HCT116 (cell line): ENCODE results near the gene SMURF1. TPM values are rescaled to one million over a fixed set of nuclear protein-coding genes. Genes with fewer than 3 reads are reported as not detected.

Source experiments
- ATAC-seq: fragments of 200-7000 bp; cut with Tn5 transposase; 2 replicates; pipeline ENCODE4 v1.9.1; 2020; ENCODE audit warnings: mild to moderate bottlenecking, moderate library complexity
- BruUV-seq: library from RNA; stranded (reverse); fragments of 400-500 nt; replicated peaks from 2 replicates; lab custom pipeline; 2021; lab: Mats Ljungman, UMichigan
- CTCF ChIA-PET: fragments of 300-600 bp; sonication (Branson Sonifier 250); formaldehyde crosslinking; loops from one replicate; lab custom pipeline; 2021; ENCODE audit warnings: antibody characterized with exemption; lab: Charles Lee
- POLR2A ChIA-PET: fragments of 300-600, 350-600 bp; sonication (Branson Sonifier 250); formaldehyde crosslinking; loops from one replicate; lab custom pipeline; 2021; ENCODE audit warnings: antibody characterized with exemption; lab: Charles Lee
- RAD21 ChIA-PET, 2 experiments: fragments of 300-600 bp; sonication (Branson Sonifier 250); formaldehyde crosslinking; loops; one replicate each; lab custom pipeline; 2023; ENCODE audit warnings: low total read pairs in 2 of 2; ENCODE audit not compliant: uncharacterized antibody in 2 of 2, unreplicated experiment in 2 of 2, low non-redundant PET in 1 of 2; lab: Charles Lee
- DNase-seq: peaks from one replicate; pipeline ENCODE4 v3.0.0-alpha.2; 2010; ENCODE audit warnings: low read depth, low spot score
- H2AFZ ChIP-seq: fragments of 200-600 bp; shearing (Covaris generic), sonication (generic); 2 replicates; pipeline ENCODE4 v1.6.1; 2017; ENCODE audit warnings: low read depth, mixed run types, mixed read lengths, antibody characterized with exemption, low read length; ENCODE audit not compliant: poor library complexity, severe bottlenecking
- H3K27ac ChIP-seq: 2 replicates; pipeline ENCODE4 v1.5.1; 2012; ENCODE audit warnings: low read depth, low read length
- H3K27me3 ChIP-seq: fragments of 200-600 bp; sonication (generic); 2 replicates; pipeline ENCODE4 v1.6.1; 2016; ENCODE audit warnings: mixed run types, low read length, mixed read lengths; ENCODE audit not compliant: insufficient read depth
- H3K36me3 ChIP-seq, 2 experiments: fragments of 200-500 bp in 1 of 2; fragments of 200-600 bp in 1 of 2; sonication (Bioruptor generic) in 1 of 2; sonication (generic) in 1 of 2; 2 replicates each; pipeline versions ENCODE4 v1.5.1 to v1.6.1; 2014 to 2016; ENCODE audit warnings: low read length in 2 of 2, inconsistent platforms in 1 of 2, mixed read lengths in 1 of 2, mixed run types in 1 of 2; ENCODE audit not compliant: insufficient read depth in 2 of 2, control insufficient read depth in 1 of 2
- H3K4me1 ChIP-seq, 2 experiments: fragments of 200-600 bp in 1 of 2; sonication (generic) in 1 of 2; 2 replicates each; pipeline versions ENCODE4 v1.5.1 to v1.6.1; 2012 to 2017; ENCODE audit warnings: low read length in 2 of 2, inconsistent platforms in 1 of 2, mild to moderate bottlenecking in 1 of 2, mixed read lengths in 1 of 2, mixed run types in 1 of 2, moderate library complexity in 1 of 2; ENCODE audit not compliant: insufficient read depth in 2 of 2, control insufficient read depth in 1 of 2
- H3K4me2 ChIP-seq: fragments of 200-600 bp; sonication (generic); 2 replicates; pipeline ENCODE4 v1.6.1; 2017; ENCODE audit warnings: mixed run types, low read length, mixed read lengths
- H3K4me3 ChIP-seq, 2 experiments: fragments of 200-600 bp in 1 of 2; sonication (generic) in 1 of 2; replicated peaks in 1 of 2; 2 replicates each; pipeline ENCODE4 v1.5.1; 2011 to 2016; ENCODE audit warnings: low read length in 2 of 2, control low read depth in 1 of 2, low read depth in 1 of 2, mild to moderate bottlenecking in 1 of 2, mixed read lengths in 1 of 2, mixed run types in 1 of 2
- H3K79me2 ChIP-seq: fragments of 200-600 bp; sonication (generic); 2 replicates; pipeline ENCODE4 v1.6.1; 2017; ENCODE audit warnings: mild to moderate bottlenecking, mixed run types, low read length, moderate library complexity, mixed read lengths; ENCODE audit not compliant: insufficient read depth
- H3K9ac ChIP-seq: fragments of 200-600 bp; sonication (generic); 2 replicates; pipeline ENCODE4 v1.6.1; 2016; ENCODE audit warnings: low read length, mixed read lengths
- H3K9me2 ChIP-seq: fragments of 200-600 bp; sonication (generic), shearing (Covaris generic); 2 replicates; pipeline ENCODE4 v1.6.1; 2017; ENCODE audit warnings: mixed run types, mild to moderate bottlenecking, moderate library complexity; ENCODE audit not compliant: insufficient read depth
- H3K9me3 ChIP-seq, 2 experiments: fragments of 200-500 bp in 1 of 2; fragments of 200-600 bp in 1 of 2; sonication (Bioruptor generic) in 1 of 2; sonication (generic) in 1 of 2; 2 replicates each; pipeline ENCODE4 v1.6.1; 2014 to 2017; ENCODE audit warnings: low read length in 2 of 2, mixed read lengths in 2 of 2, inconsistent platforms in 1 of 2, low read depth in 1 of 2, mild to moderate bottlenecking in 1 of 2, mixed run types in 1 of 2, moderate library complexity in 1 of 2; ENCODE audit not compliant: control insufficient read depth in 1 of 2, insufficient read depth in 1 of 2
- H4K20me1 ChIP-seq: fragments of 200-600 bp; sonication (generic), shearing (Covaris generic); 2 replicates; pipeline ENCODE4 v1.6.1; 2017; ENCODE audit warnings: mixed run types, mild to moderate bottlenecking, moderate library complexity; ENCODE audit not compliant: insufficient read depth
- CBX3 ChIP-seq: IDR thresholded peaks from 2 replicates; pipeline ENCODE4 v1.6.1; 2012; ENCODE audit warnings: low read depth
- ELF1 ChIP-seq: IDR thresholded peaks from 2 replicates; pipeline ENCODE4 v1.6.1; 2012; ENCODE audit warnings: low read depth, borderline replicate concordance
- EZH2 ChIP-seq: fragments of 200-600 bp; sonication (generic); IDR thresholded peaks from 2 replicates; pipeline ENCODE4 v1.6.1; 2017; ENCODE audit warnings: antibody characterized with exemption, mixed run types
- JUND ChIP-seq: IDR thresholded peaks from 2 replicates; pipeline ENCODE4 v1.6.1; 2012
- POLR2AphosphoS5 ChIP-seq: IDR thresholded peaks from 2 replicates; pipeline ENCODE4 v1.6.1; 2011; ENCODE audit warnings: mild to moderate bottlenecking, low read depth, low read length, moderate library complexity
- RAD21 ChIP-seq: IDR thresholded peaks from 2 replicates; pipeline ENCODE4 v1.6.1; 2012; ENCODE audit warnings: low read depth, mild to moderate bottlenecking
- SIN3A ChIP-seq: IDR thresholded peaks from 2 replicates; pipeline ENCODE4 v1.6.1; 2012; ENCODE audit warnings: low read depth
- TCF7L2 ChIP-seq: IDR thresholded peaks from 2 replicates; pipeline ENCODE4 v1.7.0; 2011; ENCODE audit warnings: borderline replicate concordance, inconsistent platforms; ENCODE audit not compliant: insufficient read depth, insufficient read length; ENCODE audit errors: extremely low read depth
- YY1 ChIP-seq: IDR thresholded peaks from 2 replicates; pipeline ENCODE4 v1.6.1; 2011; ENCODE audit warnings: low read length, low read depth, moderate library complexity, mild to moderate bottlenecking; ENCODE audit not compliant: insufficient replicate concordance; ENCODE audit errors: extremely low read depth
- ZFX ChIP-seq: fragments of 450-650 bp; IDR thresholded peaks from 2 replicates; pipeline ENCODE4 v1.6.1; 2017
- intact Hi-C: fragments of 100-400 bp; cut with micrococcal nuclease; formaldehyde crosslinking; loops from 2 replicates; pipeline ENCODE4 v1.10.0; 2022
- total RNA-seq: library from RNA; stranded (reverse); gene quantifications from one replicate; pipeline ENCODE4 v1.2.1, GENCODE V29; 2021; ENCODE audit not compliant: unreplicated experiment
- TF ChIP-seq, protein P1 (sequence below): IDR thresholded peaks from 2 replicates; pipeline ENCODE4 v1.6.1; 2012
- TF ChIP-seq, protein P2 (sequence below): IDR thresholded peaks from 2 replicates; pipeline ENCODE4 v1.6.1; 2011; ENCODE audit warnings: mild to moderate bottlenecking, low read length, moderate library complexity; ENCODE audit not compliant: insufficient replicate concordance; ENCODE audit errors: extremely low read depth
- TF ChIP-seq, protein P3 (sequence below), 3 experiments: fragments of 200-600 bp in 1 of 3; sonication (generic) in 1 of 3; IDR thresholded peaks in 2 of 3; conservative IDR thresholded peaks in 1 of 3; 2 replicates each; pipeline ENCODE4 v1.5.1; 2012 to 2017; ENCODE audit warnings: low read depth in 2 of 3, low read length in 2 of 3, antibody characterized with exemption in 1 of 3, borderline replicate concordance in 1 of 3, control low read depth in 1 of 3, mild to moderate bottlenecking in 1 of 3, mixed read lengths in 1 of 3, mixed run types in 1 of 3, moderate library complexity in 1 of 3; ENCODE audit not compliant: insufficient read depth in 1 of 3

The SMURF1 gene
- total RNA-seq, 1 experiment from 2014 or later, result 24.6 TPM

DNA sequence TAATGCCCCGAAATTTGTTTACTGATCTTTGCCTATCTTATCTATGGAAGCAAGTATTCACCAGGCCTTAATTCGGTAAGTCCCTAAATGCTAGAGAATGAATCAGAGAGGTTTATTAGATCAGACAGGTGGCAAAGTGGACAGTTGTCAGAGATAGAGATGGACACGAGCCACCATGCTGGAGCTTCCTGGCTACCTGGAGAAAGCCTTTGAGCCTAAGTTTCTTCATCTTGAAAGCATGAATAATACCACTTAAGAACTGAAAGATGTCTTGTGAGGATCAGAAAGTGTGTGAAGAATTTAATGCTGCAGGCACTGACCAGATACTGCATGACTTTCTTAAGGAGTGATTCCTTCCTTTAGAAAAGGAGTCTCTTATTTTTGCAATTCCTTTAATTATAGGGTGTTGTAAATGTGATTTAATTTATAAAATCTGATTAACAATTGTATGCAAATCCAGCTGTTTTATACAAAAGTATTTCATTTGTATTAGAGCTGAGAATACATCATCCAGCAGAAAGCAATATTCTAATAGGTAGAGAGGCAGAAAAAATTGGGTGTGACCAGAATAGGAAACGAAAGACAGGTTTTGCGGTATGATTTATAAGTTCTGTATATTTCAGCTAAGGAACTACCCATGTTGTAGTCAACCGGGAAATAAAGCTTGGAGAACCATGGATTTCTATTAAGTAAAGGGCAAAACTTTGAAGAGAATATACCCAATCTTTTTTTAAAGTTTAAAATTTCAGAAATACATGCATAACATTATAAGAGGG is 82.7 kb downstream of the SMURF1 start:
- BruUV-seq, result no TSS peak
- ChIA-PET POLR2A (no interaction called here), RAD21 (no interaction called here), CTCF (no interaction called here)
- DNase-seq, result no peak
- no peaks in the 10 kb centered on the region for H4K20me1 ChIP-seq
- H3K79me2 ChIP-seq, result peaks cover 36% of the 10 kb centered on the region
- TF ChIP-seq EZH2 (no peak), SIN3A (no peak), ELF1 (no peak), YY1 (no peak), JUND (no peak), ZFX (no peak), POLR2AphosphoS5 (no peak), RAD21 (no peak), TCF7L2 (no peak), CBX3 (no peak)
- TF ChIP-seq, protein P1, sequence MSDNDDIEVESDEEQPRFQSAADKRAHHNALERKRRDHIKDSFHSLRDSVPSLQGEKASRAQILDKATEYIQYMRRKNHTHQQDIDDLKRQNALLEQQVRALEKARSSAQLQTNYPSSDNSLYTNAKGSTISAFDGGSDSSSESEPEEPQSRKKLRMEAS, result no peak
- TF ChIP-seq, protein P2, sequence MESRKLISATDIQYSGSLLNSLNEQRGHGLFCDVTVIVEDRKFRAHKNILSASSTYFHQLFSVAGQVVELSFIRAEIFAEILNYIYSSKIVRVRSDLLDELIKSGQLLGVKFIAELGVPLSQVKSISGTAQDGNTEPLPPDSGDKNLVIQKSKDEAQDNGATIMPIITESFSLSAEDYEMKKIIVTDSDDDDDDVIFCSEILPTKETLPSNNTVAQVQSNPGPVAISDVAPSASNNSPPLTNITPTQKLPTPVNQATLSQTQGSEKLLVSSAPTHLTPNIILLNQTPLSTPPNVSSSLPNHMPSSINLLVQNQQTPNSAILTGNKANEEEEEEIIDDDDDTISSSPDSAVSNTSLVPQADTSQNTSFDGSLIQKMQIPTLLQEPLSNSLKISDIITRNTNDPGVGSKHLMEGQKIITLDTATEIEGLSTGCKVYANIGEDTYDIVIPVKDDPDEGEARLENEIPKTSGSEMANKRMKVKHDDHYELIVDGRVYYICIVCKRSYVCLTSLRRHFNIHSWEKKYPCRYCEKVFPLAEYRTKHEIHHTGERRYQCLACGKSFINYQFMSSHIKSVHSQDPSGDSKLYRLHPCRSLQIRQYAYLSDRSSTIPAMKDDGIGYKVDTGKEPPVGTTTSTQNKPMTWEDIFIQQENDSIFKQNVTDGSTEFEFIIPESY, result no peak
- TF ChIP-seq, protein P3, sequence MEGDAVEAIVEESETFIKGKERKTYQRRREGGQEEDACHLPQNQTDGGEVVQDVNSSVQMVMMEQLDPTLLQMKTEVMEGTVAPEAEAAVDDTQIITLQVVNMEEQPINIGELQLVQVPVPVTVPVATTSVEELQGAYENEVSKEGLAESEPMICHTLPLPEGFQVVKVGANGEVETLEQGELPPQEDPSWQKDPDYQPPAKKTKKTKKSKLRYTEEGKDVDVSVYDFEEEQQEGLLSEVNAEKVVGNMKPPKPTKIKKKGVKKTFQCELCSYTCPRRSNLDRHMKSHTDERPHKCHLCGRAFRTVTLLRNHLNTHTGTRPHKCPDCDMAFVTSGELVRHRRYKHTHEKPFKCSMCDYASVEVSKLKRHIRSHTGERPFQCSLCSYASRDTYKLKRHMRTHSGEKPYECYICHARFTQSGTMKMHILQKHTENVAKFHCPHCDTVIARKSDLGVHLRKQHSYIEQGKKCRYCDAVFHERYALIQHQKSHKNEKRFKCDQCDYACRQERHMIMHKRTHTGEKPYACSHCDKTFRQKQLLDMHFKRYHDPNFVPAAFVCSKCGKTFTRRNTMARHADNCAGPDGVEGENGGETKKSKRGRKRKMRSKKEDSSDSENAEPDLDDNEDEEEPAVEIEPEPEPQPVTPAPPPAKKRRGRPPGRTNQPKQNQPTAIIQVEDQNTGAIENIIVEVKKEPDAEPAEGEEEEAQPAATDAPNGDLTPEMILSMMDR (IDR thresholded peaks at IDR 0.05 in 2 of 3, conservative IDR thresholded peaks at IDR 0.05 in 1 of 3; ENCODE audit: borderline replicate concordance in 1 of 3, insufficient read depth in 1 of 3, low read depth in 2 of 3, low read length in 2 of 3), result no peak
- no peak overlapping the region for H2AFZ ChIP-seq
- no peak overlapping the region for H3K9ac ChIP-seq
- H3K4me3 ChIP-seq, result no peak overlapping the region
- H3K9me3 ChIP-seq, result no peaks in the 10 kb centered on the region
- no peaks in the 10 kb centered on the region for H3K9me2 ChIP-seq
- H3K27me3 ChIP-seq, result no peaks in the 10 kb centered on the region
- H3K4me1 ChIP-seq, result no peaks in the 10 kb centered on the region
- intact Hi-C loops, result no loop called here
- no peak for ATAC-seq
- no peak overlapping the region for H3K27ac ChIP-seq
- H3K36me3 ChIP-seq, result peaks cover 4 to 6% of the 10 kb centered on the region in 2 experiments
- no peak overlapping the region for H3K4me2 ChIP-seq
